Endodermal cell (in vitro differentiated cells): ENCODE measurements around the gene DTX1. TPM values are rescaled to one million over a fixed set of nuclear protein-coding genes. Genes with fewer than 3 reads are reported as not detected.

Experiments
- DNase-seq: peaks from one replicate; pipeline ENCODE4 v3.0.0-alpha.2; 2017
- H3K27ac ChIP-seq: 2 replicates; pipeline ENCODE4 v1.5.1; 2013; ENCODE audit warnings: mild to moderate bottlenecking, low read depth, low read length, moderate library complexity
- H3K27me3 ChIP-seq: 2 replicates; pipeline ENCODE4 v1.6.1; 2013; ENCODE audit warnings: mild to moderate bottlenecking, low read length, moderate library complexity; ENCODE audit not compliant: insufficient read depth, control insufficient read depth, poor library complexity, severe bottlenecking
- H3K36me3 ChIP-seq: 2 replicates; pipeline ENCODE4 v1.7.0; 2013; ENCODE audit warnings: mild to moderate bottlenecking, low read length, moderate library complexity; ENCODE audit not compliant: control insufficient read depth, insufficient read depth
- H3K4me1 ChIP-seq: one replicate; pipeline ENCODE4 v1.7.0; 2013; ENCODE audit warnings: low read length; ENCODE audit not compliant: control insufficient read depth, insufficient read depth
- H3K4me3 ChIP-seq: 2 replicates; pipeline ENCODE4 v1.5.1; 2013; ENCODE audit warnings: mild to moderate bottlenecking, low read length, moderate library complexity
- H3K9ac ChIP-seq: 2 replicates; pipeline ENCODE4 v1.6.1; 2013; ENCODE audit warnings: mild to moderate bottlenecking, low read length, moderate library complexity; ENCODE audit not compliant: poor library complexity, severe bottlenecking; ENCODE audit errors: extremely low read depth
- H3K9me3 ChIP-seq: 2 replicates; pipeline ENCODE4 v1.6.1; 2013; ENCODE audit warnings: mild to moderate bottlenecking, low read length, moderate library complexity; ENCODE audit not compliant: control insufficient read depth
- H3K27ac Mint-ChIP-seq: 2 replicates; pipeline ENCODE4 v1.8.0; 2020; ENCODE audit warnings: mixed read lengths
- H3K27me3 Mint-ChIP-seq: 2 replicates; pipeline ENCODE4 v1.8.0; 2021; ENCODE audit warnings: mild to moderate bottlenecking, mixed read lengths; ENCODE audit not compliant: insufficient read depth
- H3K36me3 Mint-ChIP-seq: 2 replicates; pipeline ENCODE4 v1.8.0; 2020; ENCODE audit warnings: low read depth, mixed read lengths
- H3K4me1 Mint-ChIP-seq: 2 replicates; pipeline ENCODE4 v1.8.0; 2020; ENCODE audit warnings: mixed read lengths
- H3K4me3 Mint-ChIP-seq: 2 replicates; pipeline ENCODE4 v1.8.0; 2020; ENCODE audit warnings: mild to moderate bottlenecking, moderate library complexity, mixed read lengths
- H3K9me3 Mint-ChIP-seq: 2 replicates; pipeline ENCODE4 v1.8.0; 2020; ENCODE audit warnings: mild to moderate bottlenecking, mixed read lengths
- WGBS, 2 experiments: methylation state at CpG; one replicate each; pipeline versions ENCODE4 v1.1.5 to v1.1.7; 2013; ENCODE audit warnings: missing lambda C conversion rate in 2 of 2, mixed read lengths in 1 of 2; ENCODE audit not compliant: insufficient coverage in 1 of 2, insufficient read length in 1 of 2; 5-methylcytosine and 5-hydroxymethylcytosine counted together
- total RNA-seq, 2 donors: library from RNA; stranded (reverse); fragmentation: NEBNext Ultra II Directional in 1 of 2; extraction: Animal tissue kit (Norgen Biotek cat#: 25700) in 1 of 2; gene quantifications; 2 replicates in 1 of 2; 3 replicates in 1 of 2; pipeline ENCODE4 v1.2.1, GENCODE V29; 2021
- TF ChIP-seq, protein P1 (sequence below): fragments of 200-600 bp; sonication (generic); conservative IDR thresholded peaks from 2 replicates; pipeline ENCODE4 v1.5.0; 2021; ENCODE audit warnings: antibody characterized with exemption, mild to moderate bottlenecking

DTX1 gene
- total RNA-seq, 2 donors from 2014 or later: 3.3 to 4.9 TPM

DNA sequence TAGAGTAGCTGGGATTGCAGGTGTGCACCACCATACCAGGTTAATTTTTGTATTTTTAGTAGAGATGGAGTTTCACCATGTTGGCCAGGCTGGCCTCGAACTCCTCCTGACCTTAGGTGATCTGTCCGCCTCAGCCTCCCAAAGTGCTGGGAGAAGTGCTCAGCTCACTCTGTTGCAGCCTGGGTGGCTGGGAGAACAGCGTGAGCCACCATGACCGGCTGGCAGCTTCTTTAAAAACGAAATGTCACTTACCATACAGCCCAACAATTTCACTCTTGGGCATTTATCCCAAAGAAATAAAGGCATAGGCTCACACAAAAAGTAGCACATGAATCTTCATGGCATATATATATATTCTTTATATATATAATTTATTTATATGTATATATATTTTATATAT, 88.3 kb downstream of the DTX1 start:
- H3K9ac ChIP-seq: no peak overlapping the region
- TF ChIP-seq, protein P1, sequence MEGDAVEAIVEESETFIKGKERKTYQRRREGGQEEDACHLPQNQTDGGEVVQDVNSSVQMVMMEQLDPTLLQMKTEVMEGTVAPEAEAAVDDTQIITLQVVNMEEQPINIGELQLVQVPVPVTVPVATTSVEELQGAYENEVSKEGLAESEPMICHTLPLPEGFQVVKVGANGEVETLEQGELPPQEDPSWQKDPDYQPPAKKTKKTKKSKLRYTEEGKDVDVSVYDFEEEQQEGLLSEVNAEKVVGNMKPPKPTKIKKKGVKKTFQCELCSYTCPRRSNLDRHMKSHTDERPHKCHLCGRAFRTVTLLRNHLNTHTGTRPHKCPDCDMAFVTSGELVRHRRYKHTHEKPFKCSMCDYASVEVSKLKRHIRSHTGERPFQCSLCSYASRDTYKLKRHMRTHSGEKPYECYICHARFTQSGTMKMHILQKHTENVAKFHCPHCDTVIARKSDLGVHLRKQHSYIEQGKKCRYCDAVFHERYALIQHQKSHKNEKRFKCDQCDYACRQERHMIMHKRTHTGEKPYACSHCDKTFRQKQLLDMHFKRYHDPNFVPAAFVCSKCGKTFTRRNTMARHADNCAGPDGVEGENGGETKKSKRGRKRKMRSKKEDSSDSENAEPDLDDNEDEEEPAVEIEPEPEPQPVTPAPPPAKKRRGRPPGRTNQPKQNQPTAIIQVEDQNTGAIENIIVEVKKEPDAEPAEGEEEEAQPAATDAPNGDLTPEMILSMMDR: no peak
- no peaks in the 10 kb centered on the region for H3K36me3 ChIP-seq
- no peak overlapping the region for H3K4me3 ChIP-seq
- peaks cover 10% of the 10 kb centered on the region for H3K9me3 Mint-ChIP-seq
- DNase-seq: no peak
- no peak overlapping the region for H3K27ac ChIP-seq
- H3K27me3 Mint-ChIP-seq: peaks cover 10% of the 10 kb centered on the region
- no peak overlapping the region for H3K4me3 Mint-ChIP-seq
- no peaks in the 10 kb centered on the region for H3K36me3 Mint-ChIP-seq
- no peak overlapping the region for H3K27ac Mint-ChIP-seq
- H3K4me1 ChIP-seq: peaks cover 2% of the 10 kb centered on the region
- H3K9me3 ChIP-seq: peaks cover 5% of the 10 kb centered on the region
- H3K27me3 ChIP-seq: peaks cover under 1% of the 10 kb centered on the region
- peaks cover 3% of the 10 kb centered on the region for H3K4me1 Mint-ChIP-seq
- 84 to 100% methylated on average over 2 to 5 of the region's 5 CpGs for WGBS, 2 experiments

DNA sequence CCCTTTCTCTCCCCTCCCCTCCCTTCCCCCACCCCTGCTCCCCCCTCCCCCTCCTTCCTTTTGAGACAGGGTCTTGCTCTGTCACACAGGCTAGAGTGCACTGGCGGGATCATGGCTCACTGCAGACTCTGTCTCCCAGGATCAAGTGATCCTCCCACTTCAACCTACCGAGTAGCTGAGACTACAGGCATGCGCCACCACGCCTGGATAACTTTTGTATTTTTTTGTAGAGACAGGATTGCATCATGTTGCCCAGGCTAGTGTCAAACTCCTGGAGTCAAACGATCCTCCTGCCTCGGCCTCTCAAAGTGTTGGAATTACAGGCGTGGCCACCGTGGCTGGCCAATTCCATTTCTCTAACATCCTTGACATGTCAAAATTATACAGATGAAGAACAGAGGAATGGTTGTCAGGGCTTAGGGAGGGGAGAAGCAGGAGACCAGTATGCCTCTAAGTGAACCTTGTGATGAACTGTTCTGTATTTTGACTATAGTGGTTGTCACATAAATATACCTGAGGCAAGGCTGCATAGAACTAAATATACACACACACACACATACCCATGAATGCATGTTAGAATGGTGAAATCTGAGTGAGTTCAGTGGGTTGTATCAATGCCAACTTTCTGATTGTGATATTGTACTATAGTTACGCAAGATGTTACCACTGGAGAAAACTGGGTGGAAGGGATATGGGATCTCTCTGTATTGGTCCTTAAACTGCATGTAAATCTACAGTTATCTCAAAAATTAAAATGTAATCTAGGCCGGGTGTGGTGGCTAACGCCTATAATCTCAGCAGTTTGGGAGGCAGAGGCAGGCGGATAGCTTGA, 89.4 kb downstream of the DTX1 start:
- no peak for DNase-seq
- H3K4me1 ChIP-seq: peaks cover 2% of the 10 kb centered on the region

DNA sequence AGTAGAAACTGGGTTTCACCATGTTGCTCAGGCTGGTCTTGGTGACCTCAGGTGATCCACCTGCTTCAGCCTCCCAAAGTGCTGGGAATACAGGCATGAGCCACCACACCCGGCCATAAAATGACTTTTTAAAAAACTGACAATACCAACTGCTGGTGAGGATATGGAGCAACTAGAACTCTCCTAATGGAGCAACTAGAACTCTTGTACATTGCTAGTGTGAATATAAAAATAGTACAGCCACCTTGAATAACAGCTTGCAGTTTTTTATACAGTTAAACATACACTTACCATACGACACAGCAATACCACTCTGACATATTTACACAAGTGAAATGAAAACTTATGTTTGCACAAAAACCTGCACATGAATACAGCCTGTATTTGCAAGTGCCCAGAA, 90.5 kb downstream of the DTX1 start:
- H3K9ac ChIP-seq: no peak overlapping the region
- Mint-ChIP-seq H3K4me3 (no peak overlapping the region), H3K27me3 (peaks cover 26% of the 10 kb centered on the region), H3K4me1 (peaks cover 5% of the 10 kb centered on the region), H3K9me3 (peaks cover 10% of the 10 kb centered on the region), H3K27ac (no peak overlapping the region), H3K36me3 (no peaks in the 10 kb centered on the region)
- 93 to 96% methylated on average over 2 of the region's 2 CpGs for WGBS, 2 experiments
- H3K27ac ChIP-seq: no peak overlapping the region
- H3K36me3 ChIP-seq: no peaks in the 10 kb centered on the region
- H3K27me3 ChIP-seq: peaks cover 21% of the 10 kb centered on the region
- DNase-seq: no peak
- TF ChIP-seq, protein P1: no peak
- no peak overlapping the region for H3K4me3 ChIP-seq
- peaks cover 5% of the 10 kb centered on the region for H3K9me3 ChIP-seq
- H3K4me1 ChIP-seq: peaks cover 2% of the 10 kb centered on the region

More for the DNA sequence above, 89.4 kb downstream of the DTX1 start:
- H3K9me3 Mint-ChIP-seq: peaks cover 10% of the 10 kb centered on the region
- H3K27ac Mint-ChIP-seq: no peak overlapping the region
- peaks cover 5% of the 10 kb centered on the region for H3K4me1 Mint-ChIP-seq
- Histone ChIP-seq H3K4me3 (no peak overlapping the region), H3K36me3 (no peaks in the 10 kb centered on the region), H3K27ac (no peak overlapping the region), H3K9me3 (peaks cover 5% of the 10 kb centered on the region), H3K27me3 (peaks cover 10% of the 10 kb centered on the region), H3K9ac (no peak overlapping the region)
- TF ChIP-seq, protein P1: no peak
- WGBS, 2 experiments: 70 to 88% methylated on average over 5 to 12 of the region's 12 CpGs
- peaks cover 20% of the 10 kb centered on the region for H3K27me3 Mint-ChIP-seq
- H3K36me3 Mint-ChIP-seq: no peaks in the 10 kb centered on the region
- H3K4me3 Mint-ChIP-seq: no peak overlapping the region

Other genes with a start within 250 kb of the DTX1 start
- gene OAS1, start 149.8 kb upstream of the DTX1 start, total RNA-seq: not detected
- gene OAS3, start 118.3 kb upstream of the DTX1 start, total RNA-seq: under 1 TPM; 0.64 to 0.84 TPM
- not detected for gene OAS2, start 78.2 kb upstream of the DTX1 start, total RNA-seq
- 1 to 10 TPM in 1 of 2 donors, under 1 TPM in 1; 0.77 to 1.4 TPM for gene RASAL1, start 79.0 kb downstream of the DTX1 start, total RNA-seq
- gene CFAP73, start 93.0 kb downstream of the DTX1 start, total RNA-seq: not detected
- gene DDX54, start 128.7 kb downstream of the DTX1 start, total RNA-seq: 10 to 100 TPM; 68.1 to 69.0 TPM
- gene RITA1, start 129.0 kb downstream of the DTX1 start, total RNA-seq: 10 to 100 TPM; 18.8 to 20.3 TPM
- 10 to 100 TPM; 18.9 to 30.8 TPM for gene TPCN1, start 164.7 kb downstream of the DTX1 start, total RNA-seq